HG03175 (cell line): ENCODE results near the gene PPFIA3.
"Not testable (repeated sequence)": the region's sequence is repeated elsewhere in the genome, so short reads cannot be mapped to it uniquely, and the experiment has no call there.

Experiments
- ATAC-seq: cut with Tn5 transposase; IDR thresholded peaks from one replicate; pipeline ENCODE4 v1.9.1; 2021; ENCODE audit warnings: mild to moderate bottlenecking, moderate library complexity; ENCODE audit not compliant: unreplicated experiment

Gene PPFIA3

DNA sequence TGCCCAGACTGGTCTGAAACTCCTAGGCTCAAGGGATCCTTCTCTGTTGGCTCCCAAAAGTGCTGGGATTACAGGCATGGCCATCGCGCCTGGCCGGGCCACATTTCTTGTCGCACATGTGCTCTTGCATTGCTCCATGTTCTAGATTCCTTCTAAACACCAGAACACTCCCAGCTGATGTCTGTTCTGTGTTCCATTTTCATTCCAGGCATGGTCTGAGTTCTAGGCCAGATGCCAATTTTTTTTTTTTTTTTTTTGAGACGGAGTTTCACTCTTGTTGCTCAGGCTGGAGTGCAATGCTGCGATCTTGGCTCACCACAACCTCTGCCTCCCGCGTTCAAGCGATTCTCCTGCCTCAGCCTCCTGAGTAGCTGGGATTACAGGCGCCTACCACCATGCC is 2.5 kb downstream of the PPFIA3 start:
- not testable (repeated sequence) for ATAC-seq

DNA sequence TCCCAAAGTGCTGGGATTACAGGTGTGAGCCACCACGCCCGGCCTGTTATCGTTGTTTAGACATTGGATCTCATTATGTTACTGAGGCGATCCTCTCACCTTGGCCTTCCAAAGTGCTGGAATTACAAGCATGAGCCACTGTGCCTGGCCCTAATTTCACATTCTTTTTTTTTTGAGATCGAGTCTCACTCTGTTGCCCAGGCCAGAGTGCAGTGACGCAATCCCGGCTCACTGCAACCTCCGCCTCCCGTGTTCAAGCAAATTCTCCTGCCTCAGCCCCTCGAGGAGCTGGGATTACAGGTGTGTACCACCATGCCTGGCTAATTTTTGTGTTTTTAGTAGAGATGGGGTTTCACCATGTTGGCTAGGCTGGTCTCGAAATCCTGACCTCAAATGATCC is 3.9 kb downstream of the PPFIA3 start:
- not testable (repeated sequence) for ATAC-seq

DNA sequence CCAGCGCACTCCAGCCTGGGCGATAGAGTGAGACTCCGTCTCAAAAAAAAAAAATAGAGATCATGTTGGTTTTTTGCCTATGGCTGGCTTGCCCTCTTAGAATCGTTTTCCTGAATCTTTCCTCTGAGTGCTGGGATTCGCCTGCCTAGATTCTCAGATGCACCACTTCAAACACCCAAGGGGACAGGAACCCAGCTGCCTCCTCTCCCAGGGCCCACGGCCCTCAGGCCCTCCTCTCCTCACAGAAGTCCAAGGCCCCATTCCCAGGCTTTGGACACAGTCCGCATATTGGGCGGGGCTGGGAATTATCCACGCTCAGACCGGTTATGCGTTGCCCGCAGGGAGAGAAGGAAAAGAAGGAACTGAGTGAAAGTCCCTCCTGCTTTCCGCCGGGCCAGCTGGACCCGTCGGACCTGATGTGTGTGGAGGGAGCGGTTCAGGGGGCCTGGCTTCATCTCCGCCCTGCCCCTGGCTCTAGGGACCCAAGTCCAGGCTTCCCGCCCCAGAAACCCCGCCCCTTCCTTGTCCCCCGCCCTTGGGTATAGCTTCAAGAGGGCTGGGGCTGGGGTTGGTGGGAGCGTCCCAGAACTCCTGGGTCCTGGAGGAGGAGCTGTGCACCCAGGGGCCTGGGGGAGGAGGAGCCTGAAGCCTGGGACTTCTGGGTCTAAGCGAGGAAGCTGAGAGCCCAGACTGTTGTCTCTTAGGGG is 5.8 kb downstream of the PPFIA3 start:
- ATAC-seq = no peak

DNA sequence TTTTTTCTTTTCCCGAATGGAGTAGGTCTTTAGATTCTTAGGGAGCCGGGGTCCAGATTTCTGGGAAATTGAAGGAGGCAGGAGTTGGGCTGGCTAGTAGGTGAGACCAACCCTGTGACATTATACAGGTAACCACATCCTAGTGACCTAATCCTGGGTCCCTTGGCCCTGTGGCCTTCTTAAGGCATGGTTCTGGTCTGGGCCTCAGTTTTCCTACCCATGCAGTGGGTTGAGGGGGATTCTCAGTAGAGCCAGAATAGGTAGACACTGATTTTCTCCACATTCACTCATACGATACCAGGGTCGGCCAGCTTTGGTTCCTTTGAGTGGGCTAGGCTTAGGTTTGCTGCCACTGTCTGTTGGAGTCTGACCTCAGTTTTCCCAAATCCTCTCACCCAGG is 7.2 kb downstream of the PPFIA3 start:
- no peak for ATAC-seq

DNA sequence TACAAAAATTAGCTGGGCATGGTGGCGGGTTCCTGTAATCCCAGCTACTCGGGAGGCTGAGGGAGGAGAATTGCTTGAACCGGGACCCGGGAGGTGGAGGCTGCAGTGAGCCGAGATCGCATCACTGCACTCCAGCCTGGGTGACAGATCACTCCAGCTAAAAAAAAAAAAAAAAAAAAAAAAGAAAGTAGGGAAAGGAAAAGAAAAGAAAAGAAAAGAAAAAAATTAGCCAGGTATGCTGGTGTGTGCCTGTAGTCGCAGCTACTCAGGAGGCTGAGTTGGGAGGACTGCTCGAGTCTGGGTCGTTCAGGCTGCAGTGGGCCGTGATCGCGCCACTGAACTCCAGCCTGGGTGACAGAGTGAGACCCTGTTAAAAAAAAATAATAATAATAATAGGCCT is 7.9 kb downstream of the PPFIA3 start:
- ATAC-seq = not testable (repeated sequence)

DNA sequence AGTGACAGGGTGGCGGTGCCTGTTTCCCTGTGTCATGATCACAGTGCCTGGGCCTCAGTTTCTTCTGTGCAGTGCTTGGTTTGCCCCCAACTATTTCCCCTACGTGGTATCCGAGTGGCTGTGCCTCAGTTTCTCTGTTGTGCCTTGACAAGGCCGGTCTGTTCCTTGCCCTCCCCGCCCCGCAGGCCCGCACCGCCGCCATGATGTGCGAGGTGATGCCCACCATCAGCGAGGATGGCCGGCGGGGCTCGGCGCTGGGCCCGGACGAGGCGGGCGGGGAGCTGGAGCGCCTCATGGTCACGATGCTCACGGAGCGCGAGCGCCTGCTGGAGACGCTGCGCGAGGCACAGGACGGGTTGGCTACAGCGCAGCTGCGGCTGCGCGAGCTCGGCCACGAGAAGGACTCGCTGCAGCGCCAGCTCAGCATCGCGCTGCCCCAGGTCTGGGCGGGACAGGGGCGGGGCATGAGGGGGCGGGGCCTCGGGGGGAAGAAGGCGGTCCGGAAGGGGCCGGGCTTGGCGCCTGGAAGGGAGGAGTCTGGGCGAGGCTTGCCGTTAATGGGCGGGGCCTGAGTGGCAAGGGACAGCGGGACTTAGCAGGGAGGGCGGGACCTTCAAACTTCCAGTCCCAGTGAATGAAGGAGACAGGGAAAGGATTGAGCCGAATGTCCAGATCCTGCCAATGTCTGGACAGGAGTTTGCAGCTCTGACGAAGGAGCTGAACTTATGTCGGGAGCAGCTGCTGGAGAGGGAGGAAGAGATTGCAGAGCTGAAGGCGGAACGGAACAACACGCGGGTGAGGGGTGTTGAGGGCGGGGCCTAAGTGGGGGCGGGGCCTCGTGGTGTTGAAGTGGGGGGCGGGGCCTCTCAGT is 8.6 kb downstream of the PPFIA3 start:
- peak; percentile 81 for ATAC-seq

DNA sequence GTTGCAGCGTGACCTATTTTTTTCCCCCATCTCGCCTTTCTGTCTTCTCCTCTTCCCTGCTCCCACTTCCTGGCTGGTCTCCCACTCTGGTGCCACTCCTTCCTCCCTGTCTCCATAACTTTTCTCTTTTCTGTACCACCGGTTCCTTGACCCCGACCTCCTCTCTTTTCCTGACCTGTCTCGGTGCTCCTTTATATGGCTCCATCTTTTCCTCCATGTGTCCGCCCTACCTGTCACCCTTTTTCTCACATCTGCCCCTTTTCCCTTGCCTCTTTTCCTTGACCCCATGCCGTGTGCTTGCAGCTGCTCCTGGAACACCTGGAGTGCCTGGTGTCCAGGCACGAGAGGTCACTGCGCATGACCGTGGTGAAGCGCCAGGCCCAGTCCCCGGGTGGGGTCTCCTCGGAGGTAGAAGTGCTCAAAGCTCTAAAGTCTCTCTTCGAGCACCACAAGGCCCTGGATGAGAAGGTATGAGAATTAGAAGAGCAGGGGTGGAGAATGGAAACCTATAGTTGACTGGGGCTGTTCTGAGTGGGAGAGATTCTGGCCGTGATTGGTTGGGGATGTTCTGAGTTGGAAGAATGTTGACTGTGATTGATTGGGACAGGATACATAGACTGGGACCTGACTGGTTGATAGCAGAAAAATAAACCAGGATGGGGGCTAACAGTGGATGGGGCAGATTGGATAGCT is 9.3 kb downstream of the PPFIA3 start:
- ATAC-seq = no peak

DNA sequence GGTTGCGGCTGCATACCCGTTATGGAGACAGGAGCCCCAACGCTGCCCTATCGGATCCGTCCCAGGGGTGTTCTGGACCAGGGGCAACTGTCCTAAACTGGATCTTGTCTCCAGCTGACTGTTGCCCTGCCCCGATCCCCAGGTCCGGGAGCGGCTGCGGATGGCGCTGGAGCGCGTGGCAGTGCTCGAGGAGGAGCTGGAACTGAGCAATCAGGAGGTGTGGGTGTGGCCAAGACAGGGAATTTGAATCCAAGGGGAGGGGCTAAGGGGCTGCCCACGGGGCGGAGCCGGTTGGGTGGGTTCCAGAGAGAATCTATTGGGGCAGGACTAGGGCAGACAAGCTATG is 9.9 kb downstream of the PPFIA3 start:
- ATAC-seq = no peak

DNA sequence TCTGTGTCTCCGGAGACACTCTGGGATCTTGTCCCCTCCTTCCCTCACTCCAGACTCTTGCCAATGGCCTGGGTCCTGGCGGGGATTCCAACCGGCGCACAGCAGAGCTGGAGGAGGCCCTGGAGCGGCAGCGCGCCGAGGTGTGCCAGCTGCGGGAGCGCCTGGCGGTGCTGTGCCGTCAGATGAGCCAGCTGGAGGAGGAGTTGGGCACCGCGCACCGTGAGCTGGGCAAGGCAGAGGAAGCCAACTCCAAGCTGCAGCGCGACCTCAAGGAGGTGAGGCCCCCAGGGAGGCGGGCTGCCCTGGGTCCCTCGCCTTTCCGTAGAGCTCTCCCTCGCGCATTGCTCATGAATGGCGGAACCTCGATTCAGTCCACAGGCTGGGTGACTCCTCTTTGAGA is 11.0 kb downstream of the PPFIA3 start:
- no peak for ATAC-seq

DNA sequence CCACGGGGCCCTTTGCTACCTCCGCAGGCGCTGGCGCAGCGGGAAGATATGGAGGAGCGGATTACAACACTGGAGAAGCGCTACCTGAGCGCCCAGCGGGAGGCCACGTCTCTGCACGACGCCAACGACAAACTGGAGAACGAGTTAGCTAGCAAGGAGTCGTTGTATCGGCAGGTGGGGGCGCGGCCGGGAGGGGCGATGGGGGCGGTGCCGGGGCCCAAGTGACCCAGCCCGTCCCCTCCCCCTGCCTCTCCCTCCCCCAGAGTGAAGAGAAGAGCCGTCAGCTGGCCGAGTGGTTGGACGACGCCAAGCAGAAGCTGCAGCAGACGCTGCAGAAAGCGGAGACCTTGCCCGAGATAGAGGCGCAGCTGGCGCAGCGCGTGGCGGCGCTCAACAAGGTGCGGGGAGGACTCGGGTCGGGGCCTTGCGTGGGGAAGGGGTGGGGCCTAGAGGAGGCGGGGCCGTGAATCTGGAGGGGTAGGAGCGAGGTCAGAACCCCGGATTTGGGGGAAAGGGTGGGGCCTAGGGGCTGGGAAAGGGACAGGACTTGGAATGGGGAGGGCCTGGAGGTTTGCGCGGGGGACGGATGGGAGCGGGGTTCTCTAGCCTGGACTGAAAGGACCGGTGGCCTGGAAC is 13.7 kb downstream of the PPFIA3 start:
- no peak for ATAC-seq

DNA sequence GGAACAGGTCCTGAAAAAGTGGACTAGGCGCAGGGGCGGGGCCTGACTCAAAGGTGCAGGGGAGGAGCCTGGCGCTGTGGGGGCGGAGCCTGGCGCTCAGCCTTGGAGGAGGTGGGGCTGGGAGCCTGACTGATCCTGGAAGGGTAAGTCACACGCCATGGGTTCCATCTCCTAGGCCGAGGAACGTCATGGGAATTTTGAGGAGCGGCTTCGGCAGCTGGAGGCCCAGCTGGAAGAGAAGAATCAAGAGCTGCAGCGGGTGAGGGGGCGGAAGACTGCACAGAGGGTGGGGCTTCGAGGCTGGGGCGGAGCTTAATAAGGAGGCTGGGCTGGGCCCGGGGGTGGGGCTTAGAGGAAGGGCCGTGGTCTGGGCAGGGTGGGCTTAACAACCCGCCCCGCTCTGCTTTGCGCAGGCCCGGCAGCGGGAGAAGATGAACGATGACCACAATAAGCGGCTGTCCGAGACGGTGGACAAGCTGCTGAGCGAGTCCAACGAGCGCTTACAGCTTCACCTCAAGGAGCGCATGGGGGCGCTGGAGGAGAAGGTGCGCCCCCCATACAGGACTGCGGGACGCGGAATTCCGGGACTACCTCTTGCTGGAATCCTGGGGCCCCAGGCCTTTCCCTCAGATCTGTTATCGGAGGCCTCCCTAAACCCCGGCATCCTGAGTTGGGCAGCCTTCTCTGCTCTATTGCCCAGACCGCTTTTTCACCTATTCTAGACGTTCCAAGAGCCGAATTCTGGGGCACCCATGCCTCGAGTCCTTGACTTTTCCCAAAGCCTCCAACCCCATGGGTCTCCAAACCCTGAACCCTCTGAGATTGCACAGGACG is 14.5 kb downstream of the PPFIA3 start:
- no peak for ATAC-seq

DNA sequence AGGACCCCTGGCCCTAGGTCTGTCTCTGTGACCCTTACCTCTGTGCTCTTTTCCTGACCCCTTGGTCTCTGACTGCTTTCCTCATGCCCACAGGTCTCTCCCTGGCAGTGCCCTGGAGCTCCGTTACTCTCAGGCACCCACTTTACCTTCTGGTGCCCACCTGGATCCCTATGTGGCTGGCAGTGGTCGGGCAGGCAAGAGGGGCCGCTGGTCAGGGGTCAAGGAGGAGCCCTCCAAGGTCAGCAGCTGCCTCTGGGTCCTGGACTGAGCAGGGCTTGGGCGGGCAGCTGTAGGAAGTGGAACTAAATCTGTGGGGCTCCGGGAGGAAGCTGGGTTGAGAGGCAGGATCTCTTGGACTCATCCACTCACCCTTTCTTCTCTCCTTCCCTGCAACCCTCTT is 16.3 kb downstream of the PPFIA3 start:
- no peak for ATAC-seq

DNA sequence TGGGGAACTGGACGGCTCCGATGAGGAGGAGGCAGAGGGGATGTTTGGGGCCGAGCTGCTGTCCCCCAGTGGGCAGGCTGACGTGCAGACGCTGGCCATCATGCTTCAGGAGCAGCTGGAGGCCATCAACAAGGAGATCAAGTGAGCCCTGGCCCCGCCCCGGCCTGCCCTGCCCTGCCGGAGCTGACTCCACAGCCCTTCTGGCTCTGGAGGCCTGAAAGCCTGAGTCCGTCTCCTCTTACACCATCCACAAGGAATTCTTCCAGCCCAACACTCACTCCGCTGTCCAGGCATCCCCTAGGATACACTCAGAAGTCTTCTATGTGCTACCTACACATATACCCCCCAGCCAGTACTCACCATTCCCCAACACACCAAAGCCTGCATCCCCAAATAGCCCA is 17.4 kb downstream of the PPFIA3 start:
- no peak for ATAC-seq

DNA sequence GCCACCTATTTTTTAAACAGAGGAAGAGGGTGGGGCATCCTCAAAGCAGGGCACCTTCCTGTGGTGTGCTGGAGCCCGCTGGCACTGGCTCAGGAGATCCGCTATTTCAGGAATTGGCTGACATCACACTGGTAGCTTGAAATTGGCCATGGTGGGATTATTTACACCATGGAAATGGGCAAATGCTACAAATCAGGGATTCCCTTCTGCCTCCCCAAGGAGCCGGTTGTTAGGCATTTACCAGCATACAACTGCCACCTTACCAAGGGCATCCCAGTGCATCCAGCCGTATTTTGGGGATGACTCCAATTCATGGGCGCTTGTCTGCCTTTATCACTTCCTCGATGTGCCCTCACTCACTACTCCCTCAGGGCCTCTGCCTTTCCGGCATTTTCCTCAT is 21.6 kb downstream of the PPFIA3 start:
- ATAC-seq = no peak

DNA sequence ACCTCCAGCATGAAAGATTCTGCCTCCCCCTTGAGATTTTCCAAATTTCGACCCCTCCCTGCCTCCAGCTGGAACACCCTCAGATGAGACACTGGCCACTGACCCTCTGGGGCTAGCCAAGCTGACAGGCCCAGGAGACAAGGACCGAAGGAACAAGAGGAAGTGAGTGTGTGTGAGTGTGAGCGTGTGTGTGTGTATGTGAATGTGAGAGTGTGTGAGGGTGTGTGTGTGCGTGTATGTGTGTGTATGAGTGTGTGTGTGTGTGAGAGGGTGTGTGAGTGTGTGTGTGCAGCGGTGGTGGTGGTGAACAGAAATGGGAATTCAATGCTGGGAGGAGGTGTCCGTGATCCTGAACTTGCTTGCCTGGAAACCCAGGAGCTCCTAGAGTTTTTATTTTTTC is 22.0 kb downstream of the PPFIA3 start:
- no peak for ATAC-seq

DNA sequence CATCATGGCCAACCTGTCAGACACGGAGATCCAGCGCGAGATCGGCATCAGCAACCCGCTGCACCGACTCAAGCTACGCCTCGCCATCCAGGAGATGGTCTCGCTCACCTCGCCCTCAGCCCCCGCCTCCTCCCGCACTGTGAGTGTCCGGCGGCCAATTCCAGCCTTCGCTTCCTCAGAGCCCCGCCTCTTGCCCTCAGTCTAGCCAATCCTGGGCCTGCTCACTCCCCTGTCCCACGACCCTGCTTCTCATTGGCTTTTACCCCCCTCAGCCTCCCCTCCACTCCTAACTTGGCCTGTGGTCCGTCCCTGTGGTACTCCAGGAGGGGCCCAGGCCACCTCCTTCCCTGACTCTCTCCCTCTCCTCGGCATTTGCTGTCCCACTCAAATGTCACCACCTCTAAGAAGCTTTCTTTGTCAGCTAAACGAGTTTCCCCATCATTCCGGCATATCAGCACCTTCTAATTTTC is 23.6 kb downstream of the PPFIA3 start:
- no peak for ATAC-seq

DNA sequence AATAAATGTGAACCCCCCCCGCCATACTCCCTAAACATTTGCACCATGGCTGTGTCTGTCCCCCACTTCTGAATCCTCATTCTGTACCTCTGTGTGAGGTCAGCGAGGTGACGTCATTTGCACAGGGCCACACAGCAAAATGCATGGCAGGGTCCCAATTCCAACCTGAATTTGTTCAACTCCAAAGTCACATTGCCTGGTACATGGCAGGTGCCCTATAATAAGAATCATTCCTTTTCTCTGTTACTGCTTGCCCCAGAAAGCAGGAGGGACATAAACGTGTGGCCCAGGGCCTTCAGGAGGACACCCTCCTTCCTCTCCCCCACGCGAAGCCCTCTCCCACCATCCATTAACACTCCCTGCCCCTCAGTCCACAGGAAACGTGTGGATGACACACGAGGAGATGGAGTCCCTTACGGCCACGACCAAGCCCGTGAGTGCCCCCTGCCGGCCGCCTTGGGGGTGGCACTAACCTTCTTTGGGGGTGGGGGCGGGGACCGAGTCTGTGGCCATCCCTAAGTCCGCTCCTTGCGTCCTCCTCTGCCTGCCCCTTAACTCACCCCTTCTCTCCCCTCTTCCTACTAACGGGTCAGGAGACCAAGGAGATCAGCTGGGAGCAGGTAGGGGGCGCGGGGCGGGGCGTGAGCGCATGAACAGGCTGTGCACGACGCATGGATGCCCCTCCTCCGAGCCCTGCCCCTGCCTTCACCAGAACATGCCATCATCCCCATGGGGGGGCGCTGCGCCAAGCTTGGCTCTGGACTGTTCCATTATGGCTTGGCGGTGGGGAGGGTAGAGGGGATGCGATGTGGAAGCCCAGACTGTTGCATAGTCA is 26.4 kb downstream of the PPFIA3 start:
- no peak for ATAC-seq

DNA sequence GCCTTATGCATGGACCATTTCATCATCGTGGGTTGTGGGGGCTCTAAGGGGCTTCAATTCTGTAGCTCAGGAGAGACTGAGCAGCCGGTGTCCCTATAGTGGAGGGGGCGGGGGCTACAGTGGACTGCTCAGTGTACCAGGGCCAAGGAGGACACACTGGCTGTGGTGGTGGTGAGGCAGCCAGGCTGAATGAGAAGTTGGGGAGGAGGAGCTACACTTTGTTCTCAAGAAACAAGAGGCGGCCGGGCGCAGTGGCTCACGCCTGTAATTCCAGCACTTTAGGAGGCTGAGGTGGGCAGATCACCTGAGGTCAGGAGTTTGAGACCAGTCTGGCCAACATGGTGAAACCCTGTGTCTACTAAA is 27.0 kb downstream of the PPFIA3 start:
- not testable (repeated sequence) for ATAC-seq

DNA sequence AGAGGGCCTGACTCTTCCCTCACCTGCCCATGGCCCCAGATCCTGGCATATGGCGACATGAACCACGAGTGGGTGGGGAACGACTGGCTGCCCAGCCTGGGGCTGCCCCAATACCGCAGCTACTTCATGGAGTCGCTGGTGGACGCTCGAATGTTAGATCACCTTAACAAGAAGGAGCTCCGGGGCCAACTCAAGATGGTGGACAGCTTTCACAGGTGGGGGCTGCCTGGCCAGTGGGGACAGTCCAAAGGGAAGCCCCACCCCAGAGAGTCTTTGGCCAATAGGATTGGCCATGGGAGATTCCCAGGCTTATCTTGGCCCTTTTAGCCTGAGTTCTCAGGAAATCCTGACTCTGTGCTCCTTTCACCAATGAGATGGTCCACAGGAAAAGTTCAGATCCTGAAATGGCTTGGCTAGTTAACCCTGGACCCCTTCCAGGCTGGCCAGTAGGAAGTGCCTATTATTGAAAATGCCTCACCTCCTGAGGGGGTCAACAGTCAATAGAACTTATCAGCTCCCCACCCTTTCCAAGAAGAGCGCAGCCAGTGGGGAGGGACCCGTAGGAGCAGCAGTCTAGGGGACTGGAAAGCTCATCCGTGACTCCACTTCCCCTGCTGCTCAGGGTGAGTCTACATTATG is 28.8 kb downstream of the PPFIA3 start:
- ATAC-seq = no peak
